Tibial nerve (tissue), 3 donors: ENCODE measurements around the gene LEPROT.

Experiments
- CTCF ChIP-seq, 5 experiments: fragments of 200-600 bp in 3 of 5; fragments of 450-650 bp in 2 of 5; sonication (generic) in 3 of 5; IDR thresholded peaks; one replicate each; pipeline ENCODE4 v1.5.1; 2016 to 2019; ENCODE audit warnings: antibody characterized with exemption in 5 of 5, mild to moderate bottlenecking in 3 of 5, moderate library complexity in 2 of 5
- POLR2A ChIP-seq, 2 donors: fragments of 450-650 bp; IDR thresholded peaks; one replicate each; pipeline ENCODE4 v1.6.1; 2017; ENCODE audit warnings: antibody characterized with exemption in 2 of 2, mild to moderate bottlenecking in 2 of 2, moderate library complexity in 2 of 2

GRCh38 chr1:65393347-65393746, 27.1 kb upstream of the LEPROT start:
- TF ChIP-seq CTCF (IDR thresholded peaks at IDR 0.05): no peak
- no peak for TF ChIP-seq POLR2A (IDR thresholded peaks at IDR 0.05)
